NCI-H1436 treated with DMSO at 0.1 percent for 48 hours (cell line): ENCODE results near the gene SLC25A28.
"Not testable (repeated sequence)": the region's sequence is repeated elsewhere in the genome, so short reads cannot be mapped to it uniquely, and the experiment has no call there.

ENCODE experiments used
- DNase-seq: peaks from one replicate; lab custom pipeline; 2025; lab: John Stamatoyannopoulos, UW

SLC25A28 gene

DNA sequence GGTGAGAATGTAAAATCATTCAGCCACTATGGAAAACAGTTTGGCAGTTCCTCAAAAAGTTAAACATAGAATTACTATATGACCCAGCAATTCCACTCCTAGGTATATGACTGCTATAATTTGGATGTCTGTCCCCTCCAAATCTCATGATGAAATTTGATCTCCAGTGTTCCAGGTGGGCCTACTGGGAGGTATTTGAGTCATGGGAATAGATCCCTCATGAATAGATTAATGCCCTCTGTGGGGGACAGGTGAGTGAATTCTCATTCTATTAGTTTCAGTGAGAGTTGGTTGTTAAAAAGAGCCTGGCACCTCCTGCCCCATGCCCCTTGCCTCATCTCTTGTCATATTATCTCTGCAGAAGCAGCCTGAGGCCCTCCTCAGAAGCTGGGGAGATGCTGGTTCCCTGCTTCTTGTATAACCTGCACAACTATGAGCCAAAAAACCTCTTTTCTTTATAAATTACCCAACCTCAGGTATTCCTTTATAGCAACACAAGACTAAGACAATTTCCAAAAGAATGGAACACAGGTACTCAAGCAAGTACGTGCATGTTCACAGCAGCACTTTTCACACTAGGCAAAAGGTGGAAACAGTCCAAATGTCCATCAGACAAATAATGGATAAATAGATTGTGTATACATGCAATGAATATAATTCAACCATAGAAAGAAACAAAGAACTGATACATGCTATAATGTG is 8.8 kb upstream of the SLC25A28 start:
- DNase-seq, result no peak

DNA sequence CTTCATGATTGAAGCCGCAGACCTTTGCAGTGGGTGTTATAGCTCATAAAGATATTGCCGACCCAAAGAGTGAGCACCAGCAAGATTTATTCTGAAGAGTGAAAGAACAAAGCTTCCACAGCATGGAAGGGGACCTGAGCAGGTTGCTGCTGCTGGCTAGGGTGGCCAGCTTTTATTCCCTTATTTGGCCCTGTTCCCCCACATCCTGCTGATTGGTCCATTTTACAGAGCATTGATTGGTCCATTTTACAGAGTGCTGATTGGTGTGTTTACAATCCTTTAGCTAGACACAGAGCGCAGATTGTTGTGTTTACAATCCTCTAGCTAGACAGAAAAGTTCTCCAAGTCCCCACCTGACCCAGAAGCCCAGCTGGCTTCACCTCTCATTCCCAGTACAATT is 4.9 kb upstream of the SLC25A28 start:
- DNase-seq, result not testable (repeated sequence)

DNA sequence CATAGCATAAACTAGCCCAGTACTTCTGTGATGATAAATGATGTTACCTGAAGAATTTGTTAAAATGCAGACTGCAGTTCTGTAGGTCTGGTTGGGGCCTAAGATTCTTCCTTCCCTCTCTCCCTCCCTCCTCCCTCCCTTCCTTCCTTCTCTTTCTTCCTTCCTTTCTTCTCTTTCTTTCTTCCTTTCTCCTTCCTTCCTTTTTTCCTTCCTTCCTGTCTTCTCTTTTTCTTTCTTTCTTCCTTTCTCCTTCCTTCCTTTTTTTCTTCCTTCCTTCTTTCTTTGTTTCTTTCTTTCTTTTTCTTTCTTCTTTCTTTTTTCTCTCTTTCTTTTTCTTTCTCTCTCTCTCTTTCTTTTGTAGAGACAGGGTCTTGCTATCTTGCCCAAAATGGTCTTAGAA is 3.7 kb upstream of the SLC25A28 start:
- DNase-seq, result no peak

DNA sequence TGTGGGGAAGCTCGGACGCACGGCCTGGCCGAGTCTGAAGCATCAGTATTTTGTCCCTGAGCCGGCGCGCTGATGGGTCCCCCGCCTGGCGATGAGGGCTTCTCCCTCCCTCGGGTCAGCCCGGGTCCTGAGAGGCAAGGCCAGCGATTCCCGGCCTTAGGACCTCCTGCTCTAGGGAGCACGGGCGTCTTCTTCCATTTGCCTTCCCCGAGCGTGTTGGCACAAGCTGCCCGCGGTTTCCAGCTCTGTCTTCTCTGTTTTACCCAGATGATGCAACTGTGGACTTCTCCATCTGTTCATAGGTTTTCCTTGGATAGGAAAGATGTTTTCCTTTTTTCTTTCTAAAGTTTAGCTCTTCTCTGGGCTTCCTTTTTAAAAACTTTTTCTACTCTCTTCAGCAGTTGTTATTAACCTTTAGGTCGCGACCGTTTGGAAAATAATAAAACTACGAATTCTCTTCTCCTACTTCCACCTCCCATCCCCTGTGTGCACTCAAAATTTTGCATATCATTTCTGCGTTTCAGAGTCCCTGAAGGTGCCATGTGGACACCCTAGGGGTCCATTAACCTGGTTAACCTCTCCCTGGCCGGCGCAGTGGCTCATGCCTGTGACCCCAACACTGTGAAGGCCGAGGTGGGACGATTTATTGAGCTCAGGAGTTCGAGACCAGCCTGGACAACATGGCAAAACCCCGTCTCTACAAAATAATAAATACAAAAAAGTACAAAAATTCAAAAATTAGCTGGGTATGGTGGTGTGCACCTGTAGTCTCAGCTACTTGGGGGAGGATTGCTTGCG is 1.4 kb upstream of the SLC25A28 start:
- no peak for DNase-seq

DNA sequence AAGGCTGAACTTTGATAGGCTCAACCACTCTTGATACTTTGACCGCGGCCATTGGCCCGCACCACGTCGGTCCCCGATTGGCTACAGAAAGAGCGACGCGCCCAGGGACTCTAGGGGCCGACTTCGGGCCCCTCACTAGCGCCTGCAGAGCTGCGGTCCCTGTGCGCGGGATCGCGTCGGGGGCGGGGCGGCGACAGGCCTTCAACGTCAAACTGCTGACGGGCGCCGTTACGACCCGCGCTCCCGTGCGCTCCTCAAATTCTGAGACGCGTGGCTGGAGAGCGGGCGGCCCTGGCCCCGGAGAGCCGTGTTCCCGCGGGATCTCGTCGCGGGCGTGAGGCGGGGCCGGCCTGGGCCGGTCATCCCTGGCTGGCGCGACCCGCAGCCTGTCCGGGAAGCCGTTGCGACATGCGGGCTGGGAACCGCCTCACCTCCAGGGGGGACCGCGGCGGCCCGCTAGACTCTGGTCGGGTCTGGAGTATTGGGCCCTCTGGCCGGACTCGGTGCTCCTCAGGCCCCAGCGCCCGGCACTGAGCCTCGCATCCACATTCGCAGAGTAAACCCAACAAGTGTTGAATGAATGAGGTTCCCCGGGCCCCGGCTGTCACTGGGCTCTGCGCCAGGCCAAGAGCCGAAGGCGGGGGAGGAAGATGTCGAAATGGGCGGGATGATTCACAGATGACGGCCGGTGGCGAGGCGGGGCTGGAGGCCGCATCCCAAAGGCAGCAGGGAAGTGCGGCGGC is 643 bp upstream of the SLC25A28 start:
- DNase-seq, result no peak

DNA sequence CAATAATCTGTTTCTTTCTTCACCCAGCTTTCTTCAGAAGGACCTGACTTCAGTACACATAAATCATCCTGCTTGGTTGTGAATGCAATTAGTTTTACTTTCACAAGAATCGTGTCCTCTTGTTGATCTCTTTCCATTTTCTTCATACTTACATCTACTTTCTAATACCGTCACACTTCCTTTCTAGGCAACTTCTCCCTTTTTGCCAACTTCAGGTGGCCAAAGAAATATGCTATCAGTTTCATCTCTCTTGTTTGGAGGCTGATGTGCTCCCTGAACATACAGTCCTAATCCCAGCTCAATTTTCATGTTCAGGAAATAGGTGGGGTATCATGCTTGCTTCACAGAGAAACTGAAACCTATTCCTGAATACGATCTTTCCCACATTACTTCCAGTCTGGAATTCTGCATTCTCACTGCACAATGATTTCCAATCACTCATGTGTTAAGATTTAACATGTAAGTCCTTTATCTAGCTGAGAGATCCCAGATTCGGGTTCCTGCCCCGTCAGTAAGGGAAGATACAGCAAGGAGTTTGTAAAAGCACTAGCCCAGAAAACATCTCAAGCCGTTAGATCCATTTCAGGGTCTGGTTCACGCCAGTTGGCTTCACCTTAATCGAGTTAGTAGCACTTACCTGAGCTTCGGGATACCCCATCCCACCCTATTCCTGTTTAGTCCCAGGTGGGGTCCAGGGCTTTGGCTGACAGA is 994 bp downstream of the SLC25A28 start:
- DNase-seq, result no peak

DNA sequence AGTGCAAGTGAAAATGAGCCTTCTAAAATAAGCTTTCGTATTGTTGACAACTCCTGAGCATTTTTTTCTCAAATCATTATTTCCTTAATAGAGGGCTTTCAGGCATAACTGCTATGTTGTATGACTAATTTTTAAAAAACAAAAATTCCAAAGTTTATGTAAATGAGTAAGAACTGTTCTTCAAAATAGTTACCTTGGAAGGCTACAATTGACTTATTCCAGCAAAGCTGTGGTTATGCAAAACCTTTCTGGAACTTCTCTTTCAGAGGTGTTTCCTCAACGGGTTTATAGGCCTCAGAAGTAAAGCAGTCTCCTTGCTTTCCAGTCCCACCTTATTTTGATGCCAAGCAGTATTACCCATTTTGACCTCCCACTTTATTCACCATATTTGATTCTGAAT is 2.5 kb downstream of the SLC25A28 start:
- DNase-seq, result no peak

DNA sequence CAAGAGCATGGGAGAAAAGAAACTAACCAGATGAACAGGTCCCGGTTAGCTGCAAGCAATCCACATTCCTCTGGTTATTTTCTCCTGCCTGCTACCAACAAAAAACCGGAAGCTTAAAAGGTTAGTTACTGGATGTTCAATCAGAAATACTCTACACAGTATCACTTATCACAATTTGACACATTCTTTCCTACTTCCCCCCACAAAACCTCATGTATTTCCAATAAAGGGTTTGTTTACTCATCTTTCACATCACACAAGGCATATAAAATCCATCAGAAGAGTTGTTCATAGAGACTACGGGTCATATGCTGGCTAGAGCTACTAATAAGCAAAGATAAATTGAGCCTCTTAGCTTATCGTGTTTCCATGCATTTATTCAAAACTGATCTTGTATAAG is 4.8 kb downstream of the SLC25A28 start:
- DNase-seq, result no peak

DNA sequence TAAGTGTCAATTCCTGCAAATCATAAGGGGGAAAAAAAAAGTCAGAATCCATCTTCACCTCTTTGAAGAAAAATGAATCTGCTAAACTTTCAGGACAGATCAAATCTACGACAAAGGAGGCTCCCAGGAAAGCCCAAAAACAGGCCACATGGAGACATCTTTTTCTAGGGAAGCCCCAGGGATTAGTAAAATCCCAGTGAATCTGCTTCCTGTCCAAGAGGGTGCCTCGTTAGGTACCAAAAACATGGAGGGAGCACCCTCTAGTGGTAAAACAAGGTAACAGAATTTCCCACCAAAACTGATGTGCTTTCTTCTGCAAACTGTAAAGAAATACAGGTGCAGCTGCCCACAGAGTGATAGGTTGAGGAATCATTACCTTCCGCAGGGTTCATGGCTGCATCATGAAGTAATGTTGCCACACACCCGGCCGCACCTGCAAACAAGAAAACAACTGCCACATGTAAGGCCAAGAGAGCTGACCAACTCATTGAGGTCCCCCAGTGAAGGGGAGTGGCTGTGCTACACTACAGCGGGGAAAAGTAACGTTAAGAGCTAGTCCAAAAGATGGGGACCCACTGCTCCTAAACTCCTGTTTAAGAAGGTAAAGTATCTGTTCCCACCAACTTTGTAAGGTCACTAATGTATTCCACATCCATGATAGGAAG is 7.9 kb downstream of the SLC25A28 start:
- no peak for DNase-seq

DNA sequence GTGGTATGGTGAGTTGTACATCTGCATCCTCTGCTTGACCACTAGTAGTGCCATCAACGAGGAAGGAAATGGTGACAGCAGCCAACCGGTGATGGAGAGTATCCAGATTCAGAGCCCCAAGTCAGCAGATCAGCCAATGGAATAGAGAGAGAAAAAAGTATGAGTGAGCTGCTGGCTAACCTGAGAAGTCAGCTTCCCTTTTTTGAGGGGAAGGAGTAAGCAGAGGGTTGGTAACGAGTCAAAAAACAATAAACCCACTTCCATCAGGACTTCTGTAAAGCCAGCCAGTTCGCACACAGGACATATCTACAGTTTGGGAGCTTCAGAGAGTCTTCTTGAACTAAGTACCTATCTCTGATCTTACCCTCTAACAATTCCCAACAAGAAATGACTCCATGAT is 8.9 kb downstream of the SLC25A28 start:
- no peak for DNase-seq

DNA sequence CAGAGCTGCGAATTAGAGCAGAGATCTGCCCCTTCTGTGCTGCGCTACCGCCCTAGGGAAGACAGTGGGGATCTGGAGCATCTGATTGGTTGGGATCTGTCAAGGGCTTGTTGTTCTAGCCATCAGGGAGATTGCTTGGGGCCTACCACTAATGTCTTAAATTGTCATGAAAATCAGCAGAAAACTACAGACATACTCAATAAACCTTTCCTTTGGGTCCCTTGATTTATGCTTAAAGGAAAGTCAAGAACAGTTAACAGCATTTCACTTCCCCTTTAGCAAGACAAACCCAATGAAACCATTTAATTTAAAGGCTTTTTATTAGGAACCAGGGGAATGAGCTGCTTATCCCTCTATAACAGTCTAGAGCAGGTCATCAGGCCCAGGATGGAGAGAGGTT is 10.0 kb downstream of the SLC25A28 start:
- DNase-seq, result no peak

DNA sequence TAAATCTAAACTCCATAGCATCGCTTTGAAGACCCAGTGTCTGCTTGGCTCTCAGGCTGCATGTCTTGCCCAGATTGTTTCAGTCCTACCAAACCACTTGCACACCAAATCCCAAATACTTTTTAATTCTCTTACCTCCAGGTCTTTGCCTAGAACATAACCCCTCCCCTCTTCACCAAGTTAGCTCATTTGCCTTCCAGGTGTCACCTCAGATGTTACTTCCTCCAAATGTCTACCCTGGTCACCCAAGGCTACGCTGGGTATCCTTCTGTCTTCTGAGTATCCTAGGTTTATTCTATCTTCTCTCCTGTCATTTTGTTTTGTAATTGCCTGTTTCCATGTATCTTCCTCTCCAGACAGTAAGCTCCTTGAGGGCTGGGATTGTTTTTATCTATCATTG is 11.1 kb downstream of the SLC25A28 start:
- no peak for DNase-seq

DNA sequence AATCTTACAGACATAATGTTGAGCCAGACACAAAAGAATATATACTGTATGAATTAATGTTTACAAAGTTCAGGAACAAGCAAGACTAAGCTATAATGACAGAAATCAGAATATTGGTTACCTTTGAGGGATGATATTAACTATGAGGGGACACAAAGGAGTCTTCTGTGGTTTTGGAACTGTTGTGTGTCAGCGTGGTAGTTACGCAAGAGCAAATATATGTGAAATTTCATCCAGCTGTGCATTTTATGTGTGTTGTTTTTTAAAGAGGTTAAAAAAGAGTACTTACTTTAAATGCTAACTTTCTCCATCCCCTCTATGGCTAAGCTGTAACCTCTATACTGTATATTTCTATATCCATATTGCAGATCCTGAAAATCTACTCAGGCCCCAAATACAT is 14.9 kb downstream of the SLC25A28 start:
- no peak for DNase-seq

DNA sequence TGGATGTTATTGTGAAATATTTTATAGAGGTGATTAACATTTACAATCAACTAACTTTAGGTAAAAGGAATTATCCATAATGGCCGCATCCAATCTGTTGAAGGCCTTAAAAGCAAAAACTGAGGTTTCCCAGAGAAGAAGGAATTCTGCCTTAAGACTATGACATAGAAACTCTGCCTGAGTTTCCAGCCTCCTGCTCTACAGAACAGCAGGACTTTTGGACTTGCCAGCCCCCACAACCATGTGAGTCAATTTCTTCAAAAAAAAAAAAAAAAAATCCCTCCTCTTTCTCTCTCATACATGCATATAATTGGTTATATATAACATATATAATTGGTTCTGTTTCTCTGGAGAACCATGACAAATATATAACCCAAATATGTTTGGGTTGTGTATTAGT is 15.4 kb downstream of the SLC25A28 start:
- no peak for DNase-seq

DNA sequence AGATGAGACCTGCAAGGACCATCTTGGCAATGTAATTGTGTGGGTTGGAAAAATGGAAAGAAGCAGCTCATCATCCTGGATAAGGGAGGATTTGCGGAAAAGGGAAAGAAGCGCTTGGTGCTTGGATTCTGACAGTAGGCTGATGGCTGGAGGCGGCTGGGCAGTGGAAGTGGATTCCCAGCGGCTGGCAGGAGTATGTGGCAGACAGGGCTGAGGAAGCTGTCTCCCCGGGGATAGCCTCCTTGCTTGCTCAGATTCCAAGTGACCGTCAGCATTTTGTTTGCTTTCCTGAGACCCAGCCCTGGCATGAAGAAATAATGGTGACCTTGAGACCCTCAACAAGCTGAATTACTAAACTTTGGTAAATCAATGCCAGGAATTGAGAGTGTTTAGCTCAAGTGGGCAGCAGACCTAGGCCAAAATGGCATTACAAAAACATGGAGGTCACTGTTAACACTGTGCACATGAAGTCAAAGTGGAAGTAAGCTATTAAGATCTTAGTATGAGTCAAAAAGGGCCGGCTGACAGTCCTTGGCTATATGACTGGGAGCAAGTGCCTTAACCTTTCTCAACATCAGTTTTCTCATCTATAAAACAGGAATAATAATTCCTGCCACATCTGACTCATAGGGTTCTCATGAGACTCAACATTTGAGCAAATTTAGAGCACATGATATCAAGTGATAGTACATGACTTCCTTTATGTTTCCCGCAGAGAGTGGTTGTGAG is 21.3 kb downstream of the SLC25A28 start:
- DNase-seq, result no peak

DNA sequence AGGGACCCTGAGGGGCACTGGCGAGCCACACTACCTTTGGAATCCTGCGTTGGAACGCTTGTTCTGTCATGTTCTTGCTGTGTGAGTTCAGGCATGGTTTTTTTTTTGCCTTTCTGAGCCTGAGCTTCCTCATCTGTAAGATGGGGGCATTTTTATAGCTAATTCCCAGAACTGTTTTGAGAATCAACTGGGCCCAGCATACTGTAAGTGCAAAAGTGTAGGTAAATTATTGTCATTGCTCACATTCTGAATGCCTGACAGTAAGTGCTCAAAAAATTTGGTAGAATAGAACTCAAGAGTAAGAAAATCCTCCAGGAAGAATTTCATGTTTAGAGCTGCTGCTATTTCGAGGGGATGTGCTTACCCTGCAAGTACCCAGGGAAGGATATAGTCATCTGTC is 22.2 kb downstream of the SLC25A28 start:
- DNase-seq, result no peak

DNA sequence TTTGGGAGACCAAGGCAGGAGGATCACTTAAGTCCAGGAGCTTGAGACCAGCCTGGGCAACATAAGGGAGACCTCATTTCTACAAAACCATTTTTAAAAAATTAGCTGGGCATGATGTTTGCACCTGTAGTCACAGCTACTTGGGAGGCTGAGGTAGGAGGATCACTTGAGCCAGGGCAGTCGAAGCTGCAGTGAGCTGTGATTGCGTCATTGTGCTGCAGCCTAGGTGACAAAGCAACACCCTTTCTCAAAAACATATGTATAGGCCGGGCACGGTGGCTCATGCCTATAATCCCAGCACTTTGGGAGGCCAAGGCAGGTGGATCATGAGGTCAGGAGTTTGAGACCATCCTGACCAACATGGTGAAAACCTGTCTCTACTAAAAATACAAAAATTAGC is 23.5 kb downstream of the SLC25A28 start:
- DNase-seq, result not testable (repeated sequence)

DNA sequence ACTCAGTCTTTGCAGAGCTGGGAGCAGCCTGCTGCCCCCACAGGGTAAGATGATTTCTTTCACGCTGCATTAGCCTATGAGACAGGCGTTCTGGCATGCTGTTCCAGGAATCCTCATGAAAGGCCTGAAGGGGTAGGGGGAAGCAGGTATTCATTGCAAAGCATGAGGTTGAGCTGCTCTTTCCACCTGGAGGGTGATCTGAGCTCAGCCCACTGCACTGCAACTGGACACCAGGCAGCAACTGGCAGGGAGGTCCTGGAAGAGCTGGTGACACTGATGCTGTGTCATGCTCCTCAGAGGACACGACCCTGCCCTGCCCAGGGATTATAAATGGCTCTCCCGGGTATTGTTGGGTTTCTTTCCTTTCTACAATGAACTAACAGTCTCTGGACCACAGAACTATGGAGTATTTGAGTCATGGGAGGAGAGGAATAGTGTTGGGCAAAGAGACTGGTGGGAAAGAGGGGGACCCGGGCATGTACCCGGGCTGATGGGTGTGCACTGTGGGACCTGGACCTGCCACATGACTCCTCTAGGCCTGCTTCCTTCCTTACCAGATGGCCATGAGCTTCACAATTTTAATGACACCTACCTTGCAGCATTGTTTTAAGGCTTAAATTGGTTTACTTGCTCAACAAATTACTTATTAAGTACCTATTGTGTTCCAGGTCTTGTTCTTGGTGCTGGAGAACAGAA is 24.3 kb downstream of the SLC25A28 start:
- no peak for DNase-seq

DNA sequence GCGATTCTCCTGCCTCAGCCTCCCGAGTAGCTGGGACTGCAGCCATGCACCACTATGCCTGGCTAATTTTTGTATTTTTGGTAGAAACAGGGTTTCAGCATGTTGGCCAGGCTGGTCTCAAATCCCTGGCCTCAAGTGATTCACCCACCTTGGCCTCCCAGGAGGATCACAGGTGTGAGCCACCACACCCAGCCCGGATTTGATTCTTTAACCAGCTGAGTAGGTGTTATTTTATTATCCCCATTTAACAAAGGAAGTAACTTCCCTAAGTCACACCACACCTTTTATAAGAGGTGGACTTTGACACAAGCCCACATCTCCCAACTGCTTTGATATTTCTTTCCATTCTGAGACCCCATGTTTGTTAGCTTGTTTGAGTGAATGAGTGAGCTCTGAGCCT is 25.0 kb downstream of the SLC25A28 start:
- DNase-seq, result no peak

DNA sequence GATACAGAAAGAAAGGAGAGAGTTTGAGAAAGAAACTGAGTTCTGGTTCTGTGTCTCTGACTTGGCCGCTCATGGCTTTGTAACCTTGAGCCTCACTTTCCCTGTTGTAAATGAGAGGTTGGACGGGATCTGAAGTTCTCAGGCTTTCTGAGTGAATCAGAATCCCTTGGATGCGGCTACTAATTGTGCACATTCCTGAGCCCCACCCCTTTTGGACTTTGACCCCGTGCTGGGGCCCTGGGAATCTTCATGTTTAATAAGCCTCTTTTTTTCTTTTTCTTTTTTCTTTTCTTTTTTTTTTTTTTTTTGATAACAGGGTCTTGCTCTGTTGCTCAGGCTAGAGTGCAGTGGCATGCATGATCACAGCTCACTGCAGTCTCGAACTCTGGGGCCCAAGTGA is 26.9 kb downstream of the SLC25A28 start:
- DNase-seq, result no peak

DNA sequence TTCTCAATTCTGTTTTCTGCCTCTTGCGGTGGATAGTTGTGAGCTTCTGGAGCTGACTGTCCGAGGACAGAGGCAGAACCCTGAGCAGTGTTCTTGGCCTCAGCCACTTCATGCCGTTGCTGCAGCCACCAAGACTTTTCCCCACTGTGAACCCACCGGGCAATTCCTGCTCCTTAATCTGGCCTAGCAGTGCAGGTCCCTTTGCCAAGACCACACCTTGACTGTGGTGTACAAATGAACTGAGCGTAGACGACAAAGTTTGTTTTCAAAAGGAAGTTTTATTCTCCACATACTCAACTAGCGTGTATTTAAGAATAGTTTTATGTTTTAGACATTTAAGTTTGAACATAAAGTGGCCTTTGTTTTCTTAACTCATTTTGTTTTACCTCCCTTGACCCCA is 29.4 kb downstream of the SLC25A28 start:
- DNase-seq, result no peak
